HL-60 (cell line): ENCODE data around the gene EXOSC10.
"Not testable (repeated sequence)": the region's sequence is repeated elsewhere in the genome, so short reads cannot be mapped to it uniquely, and the experiment has no call there.

Experiments used
- POLR2AphosphoS5 ChIP-seq: IDR thresholded peaks from 2 replicates; pipeline ENCODE4 v1.6.1; 2012; ENCODE audit warnings: low read depth
- TF ChIP-seq, protein P1 (sequence below): IDR thresholded peaks from one replicate; pipeline ENCODE4 v1.5.1; 2011; ENCODE audit warnings: low read length, control low read depth, inconsistent platforms; ENCODE audit not compliant: insufficient read depth

GRCh38 chr1:11037019-11037739 is 62.5 kb downstream of the EXOSC10 start:
- TF ChIP-seq POLR2AphosphoS5: not testable (repeated sequence)
- TF ChIP-seq, protein P1, sequence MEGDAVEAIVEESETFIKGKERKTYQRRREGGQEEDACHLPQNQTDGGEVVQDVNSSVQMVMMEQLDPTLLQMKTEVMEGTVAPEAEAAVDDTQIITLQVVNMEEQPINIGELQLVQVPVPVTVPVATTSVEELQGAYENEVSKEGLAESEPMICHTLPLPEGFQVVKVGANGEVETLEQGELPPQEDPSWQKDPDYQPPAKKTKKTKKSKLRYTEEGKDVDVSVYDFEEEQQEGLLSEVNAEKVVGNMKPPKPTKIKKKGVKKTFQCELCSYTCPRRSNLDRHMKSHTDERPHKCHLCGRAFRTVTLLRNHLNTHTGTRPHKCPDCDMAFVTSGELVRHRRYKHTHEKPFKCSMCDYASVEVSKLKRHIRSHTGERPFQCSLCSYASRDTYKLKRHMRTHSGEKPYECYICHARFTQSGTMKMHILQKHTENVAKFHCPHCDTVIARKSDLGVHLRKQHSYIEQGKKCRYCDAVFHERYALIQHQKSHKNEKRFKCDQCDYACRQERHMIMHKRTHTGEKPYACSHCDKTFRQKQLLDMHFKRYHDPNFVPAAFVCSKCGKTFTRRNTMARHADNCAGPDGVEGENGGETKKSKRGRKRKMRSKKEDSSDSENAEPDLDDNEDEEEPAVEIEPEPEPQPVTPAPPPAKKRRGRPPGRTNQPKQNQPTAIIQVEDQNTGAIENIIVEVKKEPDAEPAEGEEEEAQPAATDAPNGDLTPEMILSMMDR: not testable (repeated sequence)
